HG02884 (cell line): ENCODE data around the gene PRAMEF7.
"Not testable (repeated sequence)": the region's sequence is repeated elsewhere in the genome, so short reads cannot be mapped to it uniquely, and the experiment has no call there.

ENCODE experiments used
- ATAC-seq: cut with Tn5 transposase; IDR thresholded peaks from one replicate; pipeline ENCODE4 v1.9.1; 2021; ENCODE audit warnings: mild to moderate bottlenecking, moderate library complexity; ENCODE audit not compliant: unreplicated experiment

PRAMEF7 gene

DNA sequence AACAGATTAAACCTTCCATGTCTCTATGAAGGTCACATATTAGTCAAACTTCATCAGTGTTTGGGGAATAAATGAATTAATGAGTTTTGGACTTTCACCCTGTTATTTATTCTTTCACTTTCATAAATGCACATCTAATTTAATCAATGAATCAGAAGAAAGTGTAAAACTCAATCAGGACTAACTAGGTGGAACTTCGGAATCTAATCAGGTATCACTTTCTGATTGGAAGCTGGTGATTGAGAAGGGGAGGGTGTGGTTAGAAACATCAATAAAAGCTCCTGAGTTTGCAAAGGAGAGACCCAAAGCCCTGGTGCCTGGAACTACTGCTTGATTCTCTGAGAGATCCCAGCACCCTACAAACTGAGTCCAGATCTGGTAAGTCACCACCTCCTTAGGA is at the start of gene PRAMEF7:
Gene PRAMEF7, plus strand, starts transcription at position 301 of the 400 bp plus-strand sequence. CDS start 1,083 bp downstream, outside the sequence.
- ATAC-seq: not testable (repeated sequence)

DNA sequence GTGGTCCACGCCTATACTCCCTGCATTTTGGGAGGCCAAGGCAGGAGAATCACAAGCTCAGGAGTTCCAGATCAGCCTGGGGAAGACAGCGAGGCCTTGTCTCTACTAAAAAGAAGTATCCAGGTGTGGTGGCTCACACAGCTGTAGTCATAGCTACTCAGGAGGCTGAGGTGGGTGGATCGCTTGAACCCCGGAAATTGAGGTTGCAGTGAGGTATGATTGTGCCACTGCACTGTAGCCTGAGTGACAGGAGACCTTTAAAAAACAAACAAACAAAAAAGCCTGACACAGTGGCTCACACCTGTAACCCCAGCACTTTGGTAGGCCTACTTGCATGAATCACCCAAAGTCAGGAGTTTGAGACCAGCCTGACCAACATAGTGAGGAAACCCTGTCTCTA is 38.0 kb upstream of the PRAMEF7 start:
- ATAC-seq: not testable (repeated sequence)

DNA sequence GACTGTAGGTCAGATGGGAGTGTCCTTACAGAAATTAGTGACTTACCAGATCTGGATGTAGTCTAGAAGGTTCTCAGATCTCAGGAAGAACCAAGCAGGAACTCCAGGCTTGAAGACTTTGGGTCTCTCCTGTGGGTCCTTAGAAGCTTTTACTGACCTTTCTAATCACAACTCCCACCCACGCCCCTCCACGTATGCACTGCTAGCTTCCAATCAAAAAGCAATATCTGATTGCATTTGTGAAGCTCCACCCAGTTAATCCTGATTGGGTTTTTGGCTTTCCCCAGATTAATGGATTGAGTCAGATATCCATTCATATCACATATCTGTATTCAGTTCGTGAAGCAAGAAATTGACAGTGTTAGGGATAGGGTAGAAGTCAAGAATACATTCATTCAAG is 30.3 kb upstream of the PRAMEF7 start, which contains the start of gene PRAMEF4:
Gene PRAMEF4, minus strand, starts transcription at position 101 of the 400 bp plus-strand sequence. CDS start 2,807 bp downstream, outside the sequence.
- ATAC-seq: not testable (repeated sequence)

DNA sequence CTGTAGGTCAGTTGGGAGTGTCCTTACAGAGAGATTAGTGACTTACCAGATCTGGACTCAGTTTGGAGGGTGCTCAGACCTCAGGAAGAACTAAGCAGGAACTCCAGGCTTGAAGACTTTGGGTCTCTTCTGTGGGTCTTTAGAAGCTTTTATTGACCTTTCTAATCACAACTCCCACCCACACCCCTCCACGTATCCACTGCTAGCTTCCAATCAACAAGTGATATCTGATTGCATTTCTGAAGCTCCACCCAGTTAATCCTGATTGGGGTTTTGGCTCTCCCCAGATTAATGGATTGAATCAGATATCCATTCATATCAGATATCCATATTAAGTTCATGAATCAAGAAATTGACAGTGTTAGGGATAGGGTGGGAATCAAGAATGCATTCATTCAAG is 18.2 kb upstream of the PRAMEF7 start, which contains the start of gene PRAMEF10:
Gene PRAMEF10, minus strand, starts transcription at position 101 of the 400 bp plus-strand sequence. CDS start 2,423 bp downstream, outside the sequence.
- not testable (repeated sequence) for ATAC-seq

DNA sequence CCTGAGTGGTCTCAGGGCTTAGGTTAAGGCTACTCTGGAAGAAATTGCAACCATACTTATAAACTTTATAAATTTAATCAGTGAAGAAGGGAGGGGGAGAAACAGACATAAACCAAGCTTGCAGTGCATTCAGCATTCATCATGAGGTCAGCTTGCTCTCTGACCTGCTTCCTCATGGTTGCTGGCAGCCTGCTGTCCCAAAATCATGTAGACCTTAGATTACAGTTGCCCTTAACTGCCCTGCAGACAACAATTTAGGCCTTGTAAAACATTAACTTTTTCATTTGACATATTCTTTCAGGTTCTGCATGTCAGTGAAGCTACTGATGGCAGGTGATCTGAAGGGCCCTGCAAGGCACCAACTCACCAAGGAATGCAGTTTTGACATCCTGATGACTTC is 17.2 kb upstream of the PRAMEF7 start:
- ATAC-seq: not testable (repeated sequence)

DNA sequence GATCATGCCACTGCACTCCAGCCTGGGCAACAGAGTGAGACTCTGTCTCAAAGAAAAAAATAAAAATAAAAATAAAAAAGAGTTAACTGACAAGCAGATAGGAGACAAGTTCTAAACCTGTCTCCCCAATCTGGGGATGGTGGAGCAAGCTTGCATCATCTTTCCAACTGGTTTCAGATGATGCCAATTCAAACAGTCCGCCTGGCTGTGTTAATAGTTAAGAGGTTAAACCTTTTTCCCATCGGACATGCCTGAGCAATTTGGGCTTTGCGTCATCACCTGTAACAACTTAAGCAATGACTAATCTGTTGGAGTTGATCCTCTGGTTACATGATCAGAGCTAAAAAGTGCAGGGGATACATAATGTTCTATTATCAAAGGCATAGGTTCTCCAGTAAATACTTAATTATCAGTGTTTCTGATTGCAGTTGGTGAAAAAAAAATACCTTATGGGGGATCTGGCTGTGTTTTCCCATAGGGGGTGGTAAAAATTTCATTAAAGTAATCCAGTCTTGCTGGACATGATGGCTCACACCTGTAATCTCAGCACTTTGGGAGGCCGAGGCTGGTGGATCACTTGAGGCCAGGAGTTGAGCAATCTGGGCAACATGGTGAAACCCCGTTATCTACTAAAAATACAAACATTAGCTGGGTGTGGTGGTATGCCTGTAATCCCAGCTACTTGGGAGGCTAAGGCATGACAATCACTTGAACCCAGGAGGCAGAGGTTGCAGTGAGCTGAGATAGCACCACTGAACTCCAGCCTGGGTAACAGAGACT is 12.4 kb upstream of the PRAMEF7 start:
- not testable (repeated sequence) for ATAC-seq

DNA sequence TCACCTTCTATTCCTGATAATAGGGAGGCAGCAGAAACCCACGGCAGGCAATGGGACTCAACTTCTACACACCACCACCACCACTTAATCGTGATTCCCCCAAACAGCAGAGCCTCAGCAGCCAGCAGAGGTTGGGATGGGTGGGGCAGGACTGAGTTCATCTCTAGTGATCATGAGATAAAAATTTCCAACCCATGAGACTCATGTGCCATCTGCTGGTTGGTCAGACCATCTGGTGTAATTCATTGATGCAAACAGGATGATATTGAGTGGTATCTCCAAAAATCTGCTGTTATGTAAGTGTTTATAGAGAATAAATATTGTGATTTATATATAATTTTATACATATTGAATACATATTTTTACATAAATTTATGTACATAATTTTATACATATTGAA is 5.3 kb downstream of the PRAMEF7 start:
- ATAC-seq: not testable (repeated sequence)

DNA sequence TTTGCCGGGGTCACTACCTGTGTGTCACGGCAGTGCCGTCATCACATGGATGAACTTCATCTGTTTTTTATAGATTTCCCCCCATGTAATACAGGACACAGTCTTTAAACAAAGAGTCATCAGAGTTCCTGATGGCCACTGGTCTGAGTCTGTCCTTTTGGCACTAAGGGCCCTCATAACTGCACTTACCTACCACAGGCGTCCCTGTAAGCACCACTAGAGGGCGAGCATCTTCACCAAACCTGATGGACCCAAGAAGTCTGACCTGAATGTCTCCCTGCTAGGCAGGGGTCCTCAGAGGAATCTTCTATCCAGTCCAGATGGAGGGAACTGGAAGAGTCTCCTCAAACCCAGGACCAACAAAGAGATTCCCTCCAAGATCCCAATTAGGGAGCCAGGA is 8.0 kb downstream of the PRAMEF7 start:
- ATAC-seq: not testable (repeated sequence)

DNA sequence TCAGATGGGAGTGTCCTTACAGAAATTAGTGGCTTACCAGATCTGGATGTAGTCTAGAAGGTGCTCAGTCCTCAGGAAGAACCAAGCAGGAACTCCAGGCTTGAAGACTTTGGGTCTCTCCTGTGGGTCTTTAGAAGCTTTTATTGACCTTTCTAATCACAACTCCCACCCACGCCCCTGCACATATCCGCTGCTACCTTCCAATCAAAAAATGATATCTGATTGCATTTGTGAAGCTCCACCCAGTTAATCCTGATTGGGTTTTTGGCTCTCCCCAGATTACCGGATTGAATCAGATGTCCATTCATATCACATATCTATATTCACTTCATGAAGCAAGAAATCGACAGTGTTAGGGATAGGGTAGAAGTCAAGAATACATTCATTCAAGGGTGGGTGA is 31.1 kb downstream of the PRAMEF7 start, which contains the start of gene PRAMEF6:
Gene PRAMEF6, minus strand, starts transcription at position 101 of the 400 bp plus-strand sequence. CDS start 5,062 bp downstream, outside the sequence.
- not testable (repeated sequence) for ATAC-seq
